ENCODE measurements around the gene ABCA6. TPM values are rescaled to one million over a fixed set of nuclear protein-coding genes. Genes with fewer than 3 reads are reported as not detected.

ABCA6 gene
- total RNA-seq, 1 experiment from 2014 or later: not detected

- DNase-seq (no peak), ATAC-seq (no peak)
- TF ChIP-seq EZH2phosphoT487 (IDR thresholded peaks at IDR 0.05; ENCODE audit: borderline replicate concordance, low read length): no peak
- no peak for TF ChIP-seq CTCF (conservative IDR thresholded peaks at IDR 0.05; ENCODE audit: low read depth, low read length)
- no peak for TF ChIP-seq EZH2 (IDR thresholded peaks at IDR 0.05; ENCODE audit: low read length, unreplicated experiment)
- Histone ChIP-seq H3K36me3 (ENCODE audit: low read depth, low read length) (no peaks in the 10 kb centered on the region), H3K9me2 (replicated peaks; ENCODE audit: low read length) (no peaks in the 10 kb centered on the region), H2AFZ (ENCODE audit: low read length) (no peak overlapping the region), H3K4me2 (ENCODE audit: low read length) (no peak overlapping the region), H3K9ac (ENCODE audit: low read length) (no peak overlapping the region), H3K79me2 (ENCODE audit: low read length) (no peaks in the 10 kb centered on the region), H3K4me1 (ENCODE audit: insufficient read depth, low read length) (no peaks in the 10 kb centered on the region), H3F3A (ENCODE audit: low read length, unreplicated experiment) (no peaks in the 10 kb centered on the region), H3K4me3 (ENCODE audit: low read length) (no peak overlapping the region), H4K20me1 (ENCODE audit: low read length) (no peaks in the 10 kb centered on the region), H3K27ac (ENCODE audit: low read length) (no peak overlapping the region), H3K27me3 (ENCODE audit: low read length) (peaks cover 21% of the 10 kb centered on the region; the same call in 1 of the 2 replicates), H3K9me3 (ENCODE audit: low read length) (no peaks in the 10 kb centered on the region)
- intact Hi-C loops (cut with micrococcal nuclease): no loop called here
- no TSS peak for BruUV-seq (replicated peaks)
- ChIA-PET CTCF (interaction anchor here (0.7 to 0.9 kb wide), 2 partner anchors 9 kb away, joined by 3 to 5 read pairs; no protein-coding TSS in a partner anchor), POLR2A (ENCODE audit: unreplicated experiment) (no interaction called here)
These were observed 47.7 kb downstream of the ABCA6 start for GRCh38 chr17:69093995-69094394.

DNA sequence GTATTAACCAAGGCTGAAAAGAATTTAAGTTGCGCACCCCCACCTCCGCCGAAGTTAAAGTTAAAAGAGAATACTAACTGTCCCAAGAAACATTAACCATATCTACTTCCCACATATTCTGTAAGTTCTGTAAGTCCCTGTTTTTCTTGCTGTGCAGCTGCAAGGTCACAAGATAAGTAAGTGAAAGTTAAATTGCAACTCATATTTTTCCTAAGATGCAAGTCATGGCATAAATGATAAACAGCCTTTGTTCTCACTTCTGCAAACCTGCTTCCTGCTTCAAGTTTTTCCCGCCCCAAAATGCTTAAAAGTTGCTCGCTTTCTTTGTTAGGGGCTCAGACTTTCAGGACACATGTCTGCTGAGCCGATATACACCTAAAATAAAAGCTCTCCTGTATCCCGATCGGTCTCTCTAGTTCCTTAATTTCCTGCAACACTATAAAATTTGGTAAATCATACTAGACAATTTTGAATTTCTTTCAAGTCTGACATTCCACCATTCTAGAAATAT is 48.4 kb downstream of the ABCA6 start:
- ChIA-PET POLR2A (ENCODE audit: unreplicated experiment) (no interaction called here), CTCF (interaction anchor here (0.7 kb wide), 1 partner anchor 8 kb away, joined by 5 read pairs; no protein-coding TSS in a partner anchor)
- no TSS peak for BruUV-seq (replicated peaks)
- Histone ChIP-seq H3F3A (ENCODE audit: low read length, unreplicated experiment) (no peaks in the 10 kb centered on the region), H3K79me2 (ENCODE audit: low read length) (no peaks in the 10 kb centered on the region), H3K9me2 (replicated peaks; ENCODE audit: low read length) (no peaks in the 10 kb centered on the region), H3K4me3 (ENCODE audit: low read length) (no peak overlapping the region), H3K9me3 (ENCODE audit: low read length) (no peaks in the 10 kb centered on the region), H3K27me3 (ENCODE audit: low read length) (peaks cover 21% of the 10 kb centered on the region; the same call in 1 of the 2 replicates), H2AFZ (ENCODE audit: low read length) (no peak overlapping the region), H3K9ac (ENCODE audit: low read length) (no peak overlapping the region), H3K4me2 (ENCODE audit: low read length) (no peak overlapping the region), H3K27ac (ENCODE audit: low read length) (no peak overlapping the region), H4K20me1 (ENCODE audit: low read length) (no peaks in the 10 kb centered on the region), H3K4me1 (ENCODE audit: insufficient read depth, low read length) (no peaks in the 10 kb centered on the region), H3K36me3 (ENCODE audit: low read depth, low read length) (no peaks in the 10 kb centered on the region)
- no peak for DNase-seq
- intact Hi-C loops (cut with micrococcal nuclease): no loop called here
- no peak for ATAC-seq
- no peak for TF ChIP-seq CTCF (conservative IDR thresholded peaks at IDR 0.05; ENCODE audit: low read depth, low read length)
- no peak for TF ChIP-seq EZH2phosphoT487 (IDR thresholded peaks at IDR 0.05; ENCODE audit: borderline replicate concordance, low read length)

GRCh38 chr17:69090365-69090764 is 51.3 kb downstream of the ABCA6 start:
- BruUV-seq (replicated peaks): no TSS peak
- Histone ChIP-seq H3K4me3 (ENCODE audit: low read length) (no peak overlapping the region), H3K9me2 (replicated peaks; ENCODE audit: low read length) (no peaks in the 10 kb centered on the region), H3K4me1 (ENCODE audit: insufficient read depth, low read length) (no peaks in the 10 kb centered on the region), H2AFZ (ENCODE audit: low read length) (no peak overlapping the region), H4K20me1 (ENCODE audit: low read length) (no peaks in the 10 kb centered on the region), H3K9ac (ENCODE audit: low read length) (no peak overlapping the region), H3K4me2 (ENCODE audit: low read length) (no peak overlapping the region), H3K27me3 (ENCODE audit: low read length) (peaks cover 25% of the 10 kb centered on the region; the same call in 1 of the 2 replicates), H3K79me2 (ENCODE audit: low read length) (no peaks in the 10 kb centered on the region), H3K27ac (ENCODE audit: low read length) (no peak overlapping the region), H3K9me3 (ENCODE audit: low read length) (no peaks in the 10 kb centered on the region), H3F3A (ENCODE audit: low read length, unreplicated experiment) (no peaks in the 10 kb centered on the region), H3K36me3 (ENCODE audit: low read depth, low read length) (no peaks in the 10 kb centered on the region)
- ChIA-PET POLR2A (ENCODE audit: unreplicated experiment) (no interaction called here), CTCF (no interaction called here)
- ATAC-seq (no peak), DNase-seq (no peak)
- TF ChIP-seq EZH2 (IDR thresholded peaks at IDR 0.05; ENCODE audit: low read length, unreplicated experiment) (no peak), EZH2phosphoT487 (IDR thresholded peaks at IDR 0.05; ENCODE audit: borderline replicate concordance, low read length) (no peak), CTCF (conservative IDR thresholded peaks at IDR 0.05; ENCODE audit: low read depth, low read length) (no peak)
- intact Hi-C loops (cut with micrococcal nuclease): no loop called here

All from PC-3 (cell line).